ENCODE results near the gene SPTB. TPM values are rescaled to one million over a fixed set of nuclear protein-coding genes. Genes with fewer than 3 reads are reported as not detected.
"Not testable (repeated sequence)": the region's sequence is repeated elsewhere in the genome, so short reads cannot be mapped to it uniquely, and the experiment has no call there.

Gene SPTB
- total RNA-seq, 1 donor from 2014 or later: 79.4 TPM

DNA sequence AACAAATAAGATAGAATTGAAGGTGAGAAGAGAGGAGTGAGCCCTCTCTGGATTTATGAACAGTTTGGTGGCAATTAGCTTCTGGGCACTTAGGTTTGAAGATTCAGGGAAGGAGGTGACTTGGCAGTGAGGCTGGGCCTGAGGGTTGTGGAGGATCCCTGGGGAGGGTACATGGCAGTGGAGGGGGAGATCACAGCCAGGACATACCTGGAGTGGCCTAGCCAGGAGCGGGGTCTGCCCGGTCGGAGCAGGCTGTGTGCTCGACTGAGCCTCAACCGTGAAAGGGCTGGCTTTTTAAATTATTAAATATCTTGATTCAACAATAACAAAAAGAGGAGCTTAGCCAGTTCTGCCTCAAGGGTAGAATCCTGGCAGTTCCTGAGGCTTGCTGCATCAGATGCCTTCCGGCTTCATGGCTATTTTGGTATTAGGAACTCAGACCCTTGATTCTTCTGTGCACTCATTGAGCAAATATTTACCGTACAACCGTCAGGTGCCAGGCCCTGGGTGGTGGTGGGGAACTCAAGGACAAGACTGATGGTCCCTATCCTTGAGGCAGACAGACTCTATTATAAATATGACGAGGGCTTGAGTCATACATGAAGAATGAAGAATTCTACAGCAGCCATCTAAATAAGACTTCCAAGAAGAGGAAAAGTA lies 73.4 kb downstream of the SPTB start:
- ATAC-seq: peak; percentile 29
- DNase-seq (ENCODE audit: missing footprints): no peak
- intact Hi-C loops (cut with DNase I): no loop called here

GRCh38 chr14:64805646-64806045 lies 74.1 kb downstream of the SPTB start:
- intact Hi-C loops (cut with DNase I); DNase-seq (ENCODE audit: missing footprints); ATAC-seq: not testable (repeated sequence)

- DNase-seq (ENCODE audit: missing footprints): no peak
- intact Hi-C loops (cut with DNase I): no loop called here
Measured at GRCh38 chr14:64804754-64805260, 74.9 kb downstream of the SPTB start.

GRCh38 chr14:64801800-64802199 lies 77.9 kb downstream of the SPTB start:
- ATAC-seq: no peak
- intact Hi-C loops (cut with DNase I): no loop called here

More at GRCh38 chr14:64804754-64805260, 74.9 kb downstream of the SPTB start:
- ATAC-seq: no peak

GRCh38 chr14:64801046-64801445 lies 78.7 kb downstream of the SPTB start:
- no peak for DNase-seq (ENCODE audit: missing footprints)
- intact Hi-C loops (cut with DNase I): no loop called here
- ATAC-seq: no peak

More at GRCh38 chr14:64801800-64802199, 77.9 kb downstream of the SPTB start:
- DNase-seq (ENCODE audit: missing footprints): no peak

- DNase-seq (ENCODE audit: missing footprints) (no peak), ATAC-seq (peak; percentile 71)
- intact Hi-C loops (cut with DNase I): no loop called here
Measured at GRCh38 chr14:64800000-64800399, 79.7 kb downstream of the SPTB start.

DNA sequence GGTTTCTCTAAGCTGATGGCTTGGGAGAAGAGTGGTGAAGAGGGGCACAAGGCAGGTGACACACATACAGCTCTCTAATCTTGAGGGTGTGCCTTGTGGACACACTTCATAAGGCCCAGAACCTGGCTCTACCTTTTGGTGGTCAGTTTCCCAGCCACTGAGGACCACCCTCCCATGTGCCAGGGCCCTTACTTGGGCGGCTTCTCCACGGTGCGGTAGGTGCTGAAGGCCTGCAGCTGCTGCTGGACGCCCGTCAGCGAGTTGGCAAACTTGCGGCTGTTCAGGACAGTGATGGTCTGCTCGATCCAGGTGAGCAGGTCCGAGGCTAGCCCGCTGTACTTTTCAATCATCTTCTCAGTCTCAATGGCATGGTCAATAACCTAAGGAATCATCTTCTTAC lies 80.2 kb downstream of the SPTB start:
- DNase-seq (ENCODE audit: missing footprints) (no peak), ATAC-seq (no peak)
- intact Hi-C loops (cut with DNase I): no loop called here

GRCh38 chr14:64796369-64796768 lies 83.3 kb downstream of the SPTB start:
- no peak for DNase-seq (ENCODE audit: missing footprints)
- no peak for ATAC-seq
- intact Hi-C loops (cut with DNase I): no loop called here

DNA sequence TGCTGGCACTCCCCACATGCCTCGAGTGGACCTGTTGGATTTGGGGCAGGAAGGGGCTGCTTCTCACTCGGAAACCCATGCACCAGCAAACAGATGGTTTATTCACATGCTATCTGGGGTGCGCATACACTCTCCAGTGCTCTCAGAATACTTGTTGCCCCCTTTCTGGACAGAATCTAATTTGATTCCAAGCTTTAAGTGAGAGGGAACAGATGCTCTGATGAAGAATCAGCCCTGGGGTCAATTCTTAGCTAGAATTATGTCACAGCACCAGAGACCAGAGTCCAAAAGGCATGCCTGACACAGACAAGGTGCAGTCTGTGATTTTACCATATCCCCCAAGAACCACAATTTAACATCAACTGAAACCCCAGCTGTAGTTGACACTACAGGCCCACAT lies 83.8 kb downstream of the SPTB start:
- DNase-seq (ENCODE audit: missing footprints): no peak
- ATAC-seq: no peak
- intact Hi-C loops (cut with DNase I): no loop called here

DNA sequence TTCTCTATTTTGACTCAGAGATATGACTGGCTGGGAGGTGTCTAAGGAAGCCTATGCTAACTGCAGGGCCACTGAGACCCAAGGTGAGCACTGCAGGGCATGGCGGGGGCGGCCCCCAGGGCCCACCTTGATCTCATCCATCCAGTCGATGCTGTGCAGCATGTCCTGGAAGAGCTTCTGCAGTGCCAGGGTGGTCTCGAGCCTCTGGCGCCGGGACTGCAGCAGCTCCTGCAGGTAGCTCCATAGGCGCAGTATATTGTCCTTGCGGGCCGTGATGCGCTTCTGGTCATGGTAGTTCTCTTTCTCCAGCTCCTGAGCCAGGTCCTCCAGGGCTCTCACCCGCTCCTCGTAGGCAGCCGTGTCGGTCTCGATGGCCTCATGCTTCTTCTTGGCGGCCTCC lies 84.5 kb downstream of the SPTB start:
- intact Hi-C loops (cut with DNase I): no loop called here
- ATAC-seq (no peak), DNase-seq (ENCODE audit: missing footprints) (no peak)

- DNase-seq (ENCODE audit: missing footprints) (no peak), ATAC-seq (no peak)
- intact Hi-C loops (cut with DNase I): no loop called here
Measured at GRCh38 chr14:64792871-64793560, 86.7 kb downstream of the SPTB start.

- ATAC-seq (no peak), DNase-seq (ENCODE audit: missing footprints) (no peak)
- intact Hi-C loops (cut with DNase I): no loop called here
Measured at GRCh38 chr14:64792231-64792630, 87.5 kb downstream of the SPTB start.

GRCh38 chr14:64790478-64790877 lies 89.2 kb downstream of the SPTB start:
- no peak for DNase-seq (ENCODE audit: missing footprints)
- ATAC-seq: no peak
- intact Hi-C loops (cut with DNase I): no loop called here

DNA sequence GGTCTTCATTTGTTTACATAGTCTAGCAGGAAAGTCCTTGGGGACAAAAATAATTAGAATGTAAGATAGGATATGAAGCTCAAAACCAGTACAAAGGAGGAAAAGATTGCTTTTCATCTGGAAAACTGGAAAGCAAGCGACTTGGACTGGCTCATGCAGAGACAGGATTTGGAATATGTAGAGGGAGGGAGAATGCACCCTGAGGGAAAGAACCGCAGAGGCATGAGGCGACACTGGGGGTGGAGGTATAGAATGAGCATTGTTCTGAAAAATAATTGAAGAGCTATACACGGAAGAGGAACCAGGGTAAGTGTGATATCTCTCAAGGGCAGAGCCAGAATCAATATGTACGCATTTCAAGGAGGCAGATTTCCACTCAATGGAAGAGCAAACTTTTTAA lies 90.0 kb downstream of the SPTB start:
- DNase-seq (ENCODE audit: missing footprints): no peak
- no peak for ATAC-seq
- intact Hi-C loops (cut with DNase I): no loop called here

DNA sequence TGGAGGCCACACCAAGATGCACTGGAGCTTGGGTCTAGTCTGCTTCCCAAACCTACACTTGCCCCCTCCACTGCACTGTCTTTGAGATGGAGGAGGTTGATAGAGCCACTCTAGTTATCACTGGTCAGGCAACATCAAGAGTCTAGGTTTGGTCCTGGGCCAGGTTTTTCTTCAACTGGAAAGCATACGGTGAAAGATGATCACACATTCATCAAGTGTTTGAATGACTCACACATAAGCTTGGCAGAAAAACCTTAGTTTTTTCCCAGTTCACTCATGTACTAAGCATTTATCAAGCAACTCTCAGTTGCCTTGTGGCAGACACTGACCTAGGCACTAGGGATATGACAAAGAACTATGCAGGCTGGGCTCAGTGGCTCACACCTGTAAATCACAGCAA lies 91.0 kb downstream of the SPTB start:
- ATAC-seq: no peak
- no peak for DNase-seq (ENCODE audit: missing footprints)
- intact Hi-C loops (cut with DNase I): no loop called here

GRCh38 chr14:64787619-64788018 lies 92.1 kb downstream of the SPTB start:
- DNase-seq (ENCODE audit: missing footprints) (peak; percentile 28), ATAC-seq (no peak)
- intact Hi-C loops (cut with DNase I): no loop called here

GRCh38 chr14:64786296-64787149 lies 93.2 kb downstream of the SPTB start:
- DNase-seq (ENCODE audit: missing footprints) (peak; percentile 65), ATAC-seq (peak; percentile 56)
- intact Hi-C loops (cut with DNase I): no loop called here

- intact Hi-C loops (cut with DNase I): no loop called here
- ATAC-seq (no peak), DNase-seq (ENCODE audit: missing footprints) (peak; percentile 7)
Measured at GRCh38 chr14:64784006-64784405, 95.7 kb downstream of the SPTB start.

DNA sequence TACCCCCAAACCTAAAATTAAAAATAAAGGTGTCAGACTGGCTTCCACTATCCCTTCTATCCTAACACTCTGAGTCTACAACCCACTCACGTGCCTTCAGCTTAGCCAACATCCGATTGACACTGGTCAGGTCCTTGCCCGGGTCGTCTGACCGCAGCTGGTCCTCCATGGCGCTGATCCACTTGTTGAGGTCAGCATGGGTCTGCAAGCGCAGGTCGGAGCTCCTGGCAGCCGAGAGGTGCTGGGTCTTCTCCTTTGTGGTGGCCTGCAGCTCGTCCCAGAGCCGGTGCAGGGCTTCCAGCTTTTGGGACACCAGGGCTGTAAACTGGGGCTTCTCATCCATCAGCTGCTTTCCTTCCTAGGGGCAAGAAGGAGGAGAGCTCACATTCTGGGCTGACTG lies 97.5 kb downstream of the SPTB start:
- intact Hi-C loops (cut with DNase I): no loop called here
- DNase-seq (ENCODE audit: missing footprints): peak; percentile 37

More for the DNA sequence above, 97.5 kb downstream of the SPTB start:
- no peak for ATAC-seq

Data from Right ventricle myocardium inferior (tissue), 1 donor.